ENCODE data around the gene LILRA2.
"Not testable (repeated sequence)": the region's sequence is repeated elsewhere in the genome, so short reads cannot be mapped to it uniquely, and the experiment has no call there.

Gene LILRA2

GRCh38 chr19:54609356-54609791 is 35.8 kb downstream of the LILRA2 start:
- DNase-seq (ENCODE audit: low spot score): no peak

GRCh38 chr19:54612428-54612827 is 38.8 kb downstream of the LILRA2 start:
- no peak for DNase-seq (ENCODE audit: low spot score)

- DNase-seq (ENCODE audit: low spot score): no peak
These were observed 41.1 kb downstream of the LILRA2 start for GRCh38 chr19:54614726-54615125.

- DNase-seq (ENCODE audit: low spot score): no peak
These were observed 42.5 kb downstream of the LILRA2 start for GRCh38 chr19:54616057-54616456.

GRCh38 chr19:54616821-54617560 is 43.4 kb downstream of the LILRA2 start:
- no peak for DNase-seq (ENCODE audit: low spot score)

GRCh38 chr19:54620464-54620863 is 46.9 kb downstream of the LILRA2 start:
- no peak for DNase-seq (ENCODE audit: low spot score)

GRCh38 chr19:54622431-54622830 is 48.8 kb downstream of the LILRA2 start:
- DNase-seq (ENCODE audit: low spot score): no peak

GRCh38 chr19:54624234-54624633 is 50.6 kb downstream of the LILRA2 start:
- not testable (repeated sequence) for DNase-seq (ENCODE audit: low spot score)

GRCh38 chr19:54624934-54625730 is 51.5 kb downstream of the LILRA2 start:
- not testable (repeated sequence) for DNase-seq (ENCODE audit: low spot score)

- no peak for DNase-seq (ENCODE audit: low spot score)
These were observed 53.2 kb downstream of the LILRA2 start for GRCh38 chr19:54626757-54627156.

- not testable (repeated sequence) for DNase-seq (ENCODE audit: low spot score)
These were observed 54.3 kb downstream of the LILRA2 start for GRCh38 chr19:54627912-54628311.

- DNase-seq (ENCODE audit: low spot score): not testable (repeated sequence)
These were observed 56.7 kb downstream of the LILRA2 start, which contains the start of gene LILRB1 for GRCh38 chr19:54630262-54630661. Gene LILRB1 (plus strand): TSS chr19:54630484. CDS start chr19:54631074, 590 bp downstream.

GRCh38 chr19:54630782-54631181 is 57.2 kb downstream of the LILRA2 start:
- no peak for DNase-seq (ENCODE audit: low spot score)

GRCh38 chr19:54631489-54632337 is 58.1 kb downstream of the LILRA2 start:
- not testable (repeated sequence) for DNase-seq (ENCODE audit: low spot score)

GRCh38 chr19:54632517-54632916 is 58.9 kb downstream of the LILRA2 start:
- not testable (repeated sequence) for DNase-seq (ENCODE audit: low spot score)

- no peak for DNase-seq (ENCODE audit: low spot score)
These were observed 59.8 kb downstream of the LILRA2 start for GRCh38 chr19:54633401-54633800.

- not testable (repeated sequence) for DNase-seq (ENCODE audit: low spot score)
These were observed 62.5 kb downstream of the LILRA2 start for GRCh38 chr19:54636081-54636480.

- no peak for DNase-seq (ENCODE audit: low spot score)
These were observed 65.1 kb downstream of the LILRA2 start for GRCh38 chr19:54638683-54639082.

Measured in HuH-7.5 (cell line).